DOHH2 (cell line): ENCODE results near the gene LRRC7.

Experiments used
- EZH2phosphoT487 ChIP-seq: fragments of 200-600 bp; sonication (generic); IDR thresholded peaks from 2 replicates; pipeline ENCODE4 v1.6.1; 2017; ENCODE audit warnings: borderline replicate concordance, mild to moderate bottlenecking, antibody characterized with exemption, low read length, moderate library complexity, mixed read lengths
- TF ChIP-seq, protein P1 (sequence below): fragments of 200-600 bp; sonication (generic); IDR thresholded peaks from one replicate; pipeline ENCODE4 v1.5.1; 2014; ENCODE audit warnings: antibody characterized with exemption, mild to moderate bottlenecking, low read depth, low read length; ENCODE audit not compliant: poor library complexity, severe bottlenecking

DNA sequence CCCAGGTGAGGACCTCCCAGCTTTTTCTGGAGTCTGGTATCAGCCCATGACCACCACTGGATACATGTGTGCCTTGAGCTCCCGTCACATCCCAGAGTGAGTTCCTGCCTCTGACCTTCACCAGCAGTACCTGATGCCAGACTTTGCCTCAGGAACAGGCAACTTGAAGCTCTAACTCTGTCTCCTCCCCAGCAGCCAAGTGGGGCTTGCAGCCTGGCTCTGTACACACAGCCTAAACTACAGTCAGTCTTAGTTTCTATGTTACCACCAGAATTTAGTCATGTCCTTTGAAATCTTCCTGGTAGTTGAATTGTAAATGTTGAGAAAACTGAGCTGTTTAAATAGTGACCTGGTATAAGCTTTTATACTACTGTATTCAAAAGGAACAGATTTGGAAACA lies 431.1 kb downstream of the LRRC7 start:
- TF ChIP-seq, protein P1, sequence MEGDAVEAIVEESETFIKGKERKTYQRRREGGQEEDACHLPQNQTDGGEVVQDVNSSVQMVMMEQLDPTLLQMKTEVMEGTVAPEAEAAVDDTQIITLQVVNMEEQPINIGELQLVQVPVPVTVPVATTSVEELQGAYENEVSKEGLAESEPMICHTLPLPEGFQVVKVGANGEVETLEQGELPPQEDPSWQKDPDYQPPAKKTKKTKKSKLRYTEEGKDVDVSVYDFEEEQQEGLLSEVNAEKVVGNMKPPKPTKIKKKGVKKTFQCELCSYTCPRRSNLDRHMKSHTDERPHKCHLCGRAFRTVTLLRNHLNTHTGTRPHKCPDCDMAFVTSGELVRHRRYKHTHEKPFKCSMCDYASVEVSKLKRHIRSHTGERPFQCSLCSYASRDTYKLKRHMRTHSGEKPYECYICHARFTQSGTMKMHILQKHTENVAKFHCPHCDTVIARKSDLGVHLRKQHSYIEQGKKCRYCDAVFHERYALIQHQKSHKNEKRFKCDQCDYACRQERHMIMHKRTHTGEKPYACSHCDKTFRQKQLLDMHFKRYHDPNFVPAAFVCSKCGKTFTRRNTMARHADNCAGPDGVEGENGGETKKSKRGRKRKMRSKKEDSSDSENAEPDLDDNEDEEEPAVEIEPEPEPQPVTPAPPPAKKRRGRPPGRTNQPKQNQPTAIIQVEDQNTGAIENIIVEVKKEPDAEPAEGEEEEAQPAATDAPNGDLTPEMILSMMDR = no peak
- TF ChIP-seq EZH2phosphoT487 = no peak
